Fibroblast of lung (primary cell): Measurements from ENCODE around the gene TPH2. TPM values are rescaled to one million over a fixed set of nuclear protein-coding genes. Genes with fewer than 3 reads are reported as not detected.
A peak's percentile ranks its signal among the peaks of the same experiment; 100 is the strongest.

Source experiments
- DNase-seq, 2 donors: peaks; one replicate each; pipeline versions ENCODE4 v3.0.0 to v3.0.0-alpha.2; 2010; ENCODE audit warnings: low read depth in 2 of 2
- H2AFZ ChIP-seq: 2 replicates; pipeline ENCODE4 v1.5.1; 2012; ENCODE audit warnings: low read length, control low read depth, inconsistent platforms
- H3K27ac ChIP-seq: 2 replicates; pipeline ENCODE4 v1.5.1; 2011; ENCODE audit warnings: low read length, control low read depth; ENCODE audit not compliant: insufficient read depth
- H3K27me3 ChIP-seq: 2 replicates; pipeline ENCODE4 v1.5.1; 2011; ENCODE audit warnings: mild to moderate bottlenecking, low read length; ENCODE audit not compliant: control insufficient read depth, insufficient read depth
- H3K36me3 ChIP-seq: 2 replicates; pipeline ENCODE4 v1.5.1; 2011; ENCODE audit warnings: low read length; ENCODE audit not compliant: control insufficient read depth, insufficient read depth
- H3K4me1 ChIP-seq: 2 replicates; pipeline ENCODE4 v1.5.1; 2011; ENCODE audit warnings: low read length; ENCODE audit not compliant: control insufficient read depth, insufficient read depth; ENCODE audit errors: extremely low read depth
- H3K4me2 ChIP-seq: 2 replicates; pipeline ENCODE4 v1.5.1; 2011; ENCODE audit warnings: low read length, control low read depth; ENCODE audit not compliant: insufficient read depth; ENCODE audit errors: extremely low read depth
- H3K4me3 ChIP-seq, 4 experiments: fragments of 200-600 bp in 1 of 4; sonication (generic) in 1 of 4; replicated peaks in 1 of 4; 2 replicates each; pipeline ENCODE4 v1.5.1; 2011 to 2016; ENCODE audit warnings: low read length in 4 of 4, low read depth in 3 of 4, mild to moderate bottlenecking in 3 of 4, control low read depth in 2 of 4, inconsistent platforms in 1 of 4, mixed read lengths in 1 of 4; ENCODE audit not compliant: insufficient read depth in 1 of 4; ENCODE audit errors: control extremely low read depth in 1 of 4
- H3K79me2 ChIP-seq: 2 replicates; pipeline ENCODE4 v1.5.1; 2012; ENCODE audit warnings: mild to moderate bottlenecking, low read length, inconsistent platforms; ENCODE audit not compliant: control insufficient read depth, insufficient read depth
- H3K9ac ChIP-seq: 2 replicates; pipeline ENCODE4 v1.5.1; 2011; ENCODE audit warnings: mild to moderate bottlenecking, low read length, control low read depth; ENCODE audit not compliant: insufficient read depth
- H3K9me3 ChIP-seq: 2 replicates; pipeline ENCODE4 v1.5.1; 2012; ENCODE audit warnings: low read depth, low read length; ENCODE audit not compliant: control insufficient read depth, insufficient read depth
- H4K20me1 ChIP-seq: 2 replicates; pipeline ENCODE4 v1.5.1; 2011; ENCODE audit warnings: low read length; ENCODE audit not compliant: control insufficient read depth, insufficient read depth; ENCODE audit errors: extremely low read depth
- EZH2 ChIP-seq: IDR thresholded peaks from 2 replicates; pipeline ENCODE4 v1.5.1; 2012; ENCODE audit warnings: low read length, control low read depth, mild to moderate bottlenecking; ENCODE audit errors: missing control alignments
- polyA plus RNA-seq, 2 donors: library from polyadenylated mRNA; depleted of rRNA in 1 of 2; stranded (reverse) in 1 of 2; unstranded in 1 of 2; fragments of >200 nt; gene quantifications; 2 replicates each; pipeline ENCODE4 v1.2.1, GENCODE V29; 2011 to 2012; ENCODE audit warnings: missing spikeins in 1 of 2
- total RNA-seq: library from RNA; depleted of rRNA; stranded (reverse); fragments of >200 nt; gene quantifications from 2 replicates; pipeline ENCODE4 v1.2.1, GENCODE V29; 2014
- TF ChIP-seq, protein P1 (sequence below), 2 donors: IDR thresholded peaks in 1 of 2; conservative IDR thresholded peaks in 1 of 2; 1 replicate in 1 of 2; 2 replicates in 1 of 2; pipeline ENCODE4 v1.5.1; 2011 to 2012; ENCODE audit warnings: low read length in 2 of 2, control low read depth in 1 of 2, inconsistent platforms in 1 of 2, low read depth in 1 of 2, mild to moderate bottlenecking in 1 of 2

TPH2 gene
- total and polyA plus RNA-seq, 2 donors (not counting 1 experiment from before 2014, with no cell fraction given), result 0.03 TPM; not detected in 1

- H3K4me3 ChIP-seq, result no peak overlapping the region
- H4K20me1 ChIP-seq, result no peaks in the 10 kb centered on the region
- no peaks in the 10 kb centered on the region for H3K36me3 ChIP-seq
- H3K9me3 ChIP-seq, result no peaks in the 10 kb centered on the region
- no peak overlapping the region for H3K27ac ChIP-seq
- H3K79me2 ChIP-seq, result no peaks in the 10 kb centered on the region
- no peak overlapping the region for H2AFZ ChIP-seq
- TF ChIP-seq, protein P1, sequence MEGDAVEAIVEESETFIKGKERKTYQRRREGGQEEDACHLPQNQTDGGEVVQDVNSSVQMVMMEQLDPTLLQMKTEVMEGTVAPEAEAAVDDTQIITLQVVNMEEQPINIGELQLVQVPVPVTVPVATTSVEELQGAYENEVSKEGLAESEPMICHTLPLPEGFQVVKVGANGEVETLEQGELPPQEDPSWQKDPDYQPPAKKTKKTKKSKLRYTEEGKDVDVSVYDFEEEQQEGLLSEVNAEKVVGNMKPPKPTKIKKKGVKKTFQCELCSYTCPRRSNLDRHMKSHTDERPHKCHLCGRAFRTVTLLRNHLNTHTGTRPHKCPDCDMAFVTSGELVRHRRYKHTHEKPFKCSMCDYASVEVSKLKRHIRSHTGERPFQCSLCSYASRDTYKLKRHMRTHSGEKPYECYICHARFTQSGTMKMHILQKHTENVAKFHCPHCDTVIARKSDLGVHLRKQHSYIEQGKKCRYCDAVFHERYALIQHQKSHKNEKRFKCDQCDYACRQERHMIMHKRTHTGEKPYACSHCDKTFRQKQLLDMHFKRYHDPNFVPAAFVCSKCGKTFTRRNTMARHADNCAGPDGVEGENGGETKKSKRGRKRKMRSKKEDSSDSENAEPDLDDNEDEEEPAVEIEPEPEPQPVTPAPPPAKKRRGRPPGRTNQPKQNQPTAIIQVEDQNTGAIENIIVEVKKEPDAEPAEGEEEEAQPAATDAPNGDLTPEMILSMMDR (conservative IDR thresholded peaks at IDR 0.05 in 1 of 2, IDR thresholded peaks at IDR 0.05 in 1 of 2; ENCODE audit: low read depth in 1 of 2, low read length in 2 of 2), result no peak
- TF ChIP-seq EZH2, result no peak
- peaks cover 3% of the 10 kb centered on the region for H3K27me3 ChIP-seq
- DNase-seq, result no peak
- H3K4me2 ChIP-seq, result no peak overlapping the region
- no peak overlapping the region for H3K9ac ChIP-seq
- H3K4me1 ChIP-seq, result no peaks in the 10 kb centered on the region
These were observed 62.5 kb downstream of the TPH2 start for GRCh38 chr12:72000969-72001648.

GRCh38 chr12:72006766-72007165, 68.1 kb downstream of the TPH2 start:
- Histone ChIP-seq H4K20me1 (no peaks in the 10 kb centered on the region), H3K27ac (no peak overlapping the region), H3K4me3 (no peak overlapping the region), H2AFZ (no peak overlapping the region), H3K4me1 (no peaks in the 10 kb centered on the region), H3K9me3 (no peaks in the 10 kb centered on the region), H3K9ac (no peak overlapping the region), H3K27me3 (peaks cover 3% of the 10 kb centered on the region), H3K79me2 (no peaks in the 10 kb centered on the region), H3K36me3 (no peaks in the 10 kb centered on the region), H3K4me2 (no peak overlapping the region)
- TF ChIP-seq EZH2, result no peak
- TF ChIP-seq, protein P1 (conservative IDR thresholded peaks at IDR 0.05 in 1 of 2, IDR thresholded peaks at IDR 0.05 in 1 of 2; ENCODE audit: low read depth in 1 of 2, low read length in 2 of 2), result no peak
- no peak for DNase-seq

- H3K27ac ChIP-seq, result no peak overlapping the region
- no peak overlapping the region for H3K4me3 ChIP-seq
- no peaks in the 10 kb centered on the region for H3K4me1 ChIP-seq
- no peak overlapping the region for H3K4me2 ChIP-seq
- H2AFZ ChIP-seq, result no peak overlapping the region
- H3K9ac ChIP-seq, result no peak overlapping the region
- peak in 1 of 2 donors; percentile 81 for DNase-seq
- peaks cover 3% of the 10 kb centered on the region for H3K27me3 ChIP-seq
- H3K79me2 ChIP-seq, result no peaks in the 10 kb centered on the region
- TF ChIP-seq, protein P1 (conservative IDR thresholded peaks at IDR 0.05 in 1 of 2, IDR thresholded peaks at IDR 0.05 in 1 of 2; ENCODE audit: low read depth in 1 of 2, low read length in 2 of 2), result no peak
- no peak for TF ChIP-seq EZH2
- H3K36me3 ChIP-seq, result no peaks in the 10 kb centered on the region
- no peaks in the 10 kb centered on the region for H4K20me1 ChIP-seq
- H3K9me3 ChIP-seq, result no peaks in the 10 kb centered on the region
These were observed 71.7 kb downstream of the TPH2 start for GRCh38 chr12:72010356-72010755.
